Upper lobe of right lung (tissue), 1 donor: ENCODE data around the gene KCNQ2. TPM values are rescaled to one million over a fixed set of nuclear protein-coding genes. Genes with fewer than 3 reads are reported as not detected.

Source experiments
- ATAC-seq: fragments of 200-7000 bp; cut with Tn5 transposase; one replicate; pipeline ENCODE4 v1.9.1; 2020; ENCODE audit warnings: mild to moderate bottlenecking, moderate library complexity
- DNase-seq: peaks from one replicate; pipeline ENCODE4 v3.0.0-alpha.2; 2020
- H3K27ac ChIP-seq: fragments of 200-600 bp; one replicate; pipeline ENCODE4 v1.8.0; 2022
- H3K27me3 ChIP-seq: fragments of 200-600 bp; one replicate; pipeline ENCODE4 v1.8.0; 2022; ENCODE audit warnings: mild to moderate bottlenecking
- H3K36me3 ChIP-seq: fragments of 200-600 bp; one replicate; pipeline ENCODE4 v1.8.0; 2022
- H3K4me1 ChIP-seq: fragments of 200-600 bp; one replicate; pipeline ENCODE4 v1.8.0; 2022
- H3K4me3 ChIP-seq: fragments of 200-600 bp; one replicate; pipeline ENCODE4 v1.8.0; 2022; ENCODE audit warnings: mild to moderate bottlenecking
- H3K9me3 ChIP-seq: fragments of 200-600 bp; one replicate; pipeline ENCODE4 v1.8.0; 2022
- intact Hi-C: fragments of 100-400 bp; cut with DNase I; formaldehyde crosslinking; loops from one replicate; pipeline ENCODE4 v1.11.0; 2022
- total RNA-seq: library from RNA; stranded (reverse); fragmentation: NEBNext Ultra II Directional; extraction: Animal tissue kit (Norgen Biotek cat#: 25700); gene quantifications from one replicate; pipeline ENCODE4 v1.2.1, GENCODE V29; 2021
- TF ChIP-seq, protein P1 (sequence below): fragments of 200-600 bp; IDR thresholded peaks from one replicate; pipeline ENCODE4 v1.8.0; 2022; ENCODE audit warnings: antibody characterized with exemption
- donor health status: DM: no; HTN: yes; CAD: no; lungs with severe emphysema.

The KCNQ2 gene
- total RNA-seq, 1 donor from 2014 or later, result not detected

DNA sequence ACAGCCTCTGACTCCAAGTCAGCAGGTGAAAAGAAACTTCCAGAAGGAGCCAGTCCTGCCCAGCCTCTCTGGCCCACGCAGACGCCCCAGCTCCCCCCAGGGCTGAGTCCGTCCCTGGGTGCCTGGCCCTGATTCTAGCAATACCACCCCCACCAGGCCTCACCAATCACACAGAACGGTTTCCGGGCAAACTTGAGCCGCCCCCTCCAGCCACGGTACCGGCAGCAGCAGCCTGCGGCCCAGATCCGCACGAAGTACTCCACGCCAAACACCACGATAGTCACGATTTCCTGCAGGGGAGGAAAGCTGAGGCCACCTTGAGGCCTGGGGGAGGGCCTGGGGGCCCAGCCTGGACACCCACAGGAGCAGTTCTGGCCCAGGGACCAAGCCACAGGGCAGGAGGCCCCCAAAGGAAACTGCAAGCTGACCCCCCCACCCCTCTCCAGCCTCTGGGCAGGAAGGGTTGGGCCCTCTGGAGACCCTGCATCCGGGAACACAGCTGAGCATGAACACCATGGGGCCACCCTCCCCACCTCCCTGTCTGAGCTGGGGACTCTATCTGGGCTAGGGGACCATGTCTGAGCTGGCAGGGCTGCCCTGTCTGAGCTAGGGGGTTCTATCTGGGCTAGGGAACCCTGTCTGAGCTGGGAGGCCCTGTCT is 27.2 kb downstream of the KCNQ2 start:
- DNase-seq, result no peak

GRCh38 chr20:63444548-63444947 is 27.9 kb downstream of the KCNQ2 start:
- no peak overlapping the region for H3K4me3 ChIP-seq
- TF ChIP-seq, protein P1, sequence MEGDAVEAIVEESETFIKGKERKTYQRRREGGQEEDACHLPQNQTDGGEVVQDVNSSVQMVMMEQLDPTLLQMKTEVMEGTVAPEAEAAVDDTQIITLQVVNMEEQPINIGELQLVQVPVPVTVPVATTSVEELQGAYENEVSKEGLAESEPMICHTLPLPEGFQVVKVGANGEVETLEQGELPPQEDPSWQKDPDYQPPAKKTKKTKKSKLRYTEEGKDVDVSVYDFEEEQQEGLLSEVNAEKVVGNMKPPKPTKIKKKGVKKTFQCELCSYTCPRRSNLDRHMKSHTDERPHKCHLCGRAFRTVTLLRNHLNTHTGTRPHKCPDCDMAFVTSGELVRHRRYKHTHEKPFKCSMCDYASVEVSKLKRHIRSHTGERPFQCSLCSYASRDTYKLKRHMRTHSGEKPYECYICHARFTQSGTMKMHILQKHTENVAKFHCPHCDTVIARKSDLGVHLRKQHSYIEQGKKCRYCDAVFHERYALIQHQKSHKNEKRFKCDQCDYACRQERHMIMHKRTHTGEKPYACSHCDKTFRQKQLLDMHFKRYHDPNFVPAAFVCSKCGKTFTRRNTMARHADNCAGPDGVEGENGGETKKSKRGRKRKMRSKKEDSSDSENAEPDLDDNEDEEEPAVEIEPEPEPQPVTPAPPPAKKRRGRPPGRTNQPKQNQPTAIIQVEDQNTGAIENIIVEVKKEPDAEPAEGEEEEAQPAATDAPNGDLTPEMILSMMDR, result no peak
- H3K36me3 ChIP-seq, result no peaks in the 10 kb centered on the region
- no peak for ATAC-seq
- no peaks in the 10 kb centered on the region for H3K4me1 ChIP-seq
- H3K27me3 ChIP-seq, result peaks cover 16% of the 10 kb centered on the region
- H3K27ac ChIP-seq, result no peak overlapping the region
- H3K9me3 ChIP-seq, result no peaks in the 10 kb centered on the region
- no peak for DNase-seq
- intact Hi-C loops, result no loop called here

More for the DNA sequence above, 27.2 kb downstream of the KCNQ2 start:
- no peak overlapping the region for H3K4me3 ChIP-seq
- TF ChIP-seq, protein P1, result no peak
- no peaks in the 10 kb centered on the region for H3K36me3 ChIP-seq
- no peaks in the 10 kb centered on the region for H3K4me1 ChIP-seq
- no peaks in the 10 kb centered on the region for H3K9me3 ChIP-seq
- H3K27ac ChIP-seq, result no peak overlapping the region
- ATAC-seq, result no peak
- intact Hi-C loops, result no loop called here
- peaks cover 15% of the 10 kb centered on the region for H3K27me3 ChIP-seq

DNA sequence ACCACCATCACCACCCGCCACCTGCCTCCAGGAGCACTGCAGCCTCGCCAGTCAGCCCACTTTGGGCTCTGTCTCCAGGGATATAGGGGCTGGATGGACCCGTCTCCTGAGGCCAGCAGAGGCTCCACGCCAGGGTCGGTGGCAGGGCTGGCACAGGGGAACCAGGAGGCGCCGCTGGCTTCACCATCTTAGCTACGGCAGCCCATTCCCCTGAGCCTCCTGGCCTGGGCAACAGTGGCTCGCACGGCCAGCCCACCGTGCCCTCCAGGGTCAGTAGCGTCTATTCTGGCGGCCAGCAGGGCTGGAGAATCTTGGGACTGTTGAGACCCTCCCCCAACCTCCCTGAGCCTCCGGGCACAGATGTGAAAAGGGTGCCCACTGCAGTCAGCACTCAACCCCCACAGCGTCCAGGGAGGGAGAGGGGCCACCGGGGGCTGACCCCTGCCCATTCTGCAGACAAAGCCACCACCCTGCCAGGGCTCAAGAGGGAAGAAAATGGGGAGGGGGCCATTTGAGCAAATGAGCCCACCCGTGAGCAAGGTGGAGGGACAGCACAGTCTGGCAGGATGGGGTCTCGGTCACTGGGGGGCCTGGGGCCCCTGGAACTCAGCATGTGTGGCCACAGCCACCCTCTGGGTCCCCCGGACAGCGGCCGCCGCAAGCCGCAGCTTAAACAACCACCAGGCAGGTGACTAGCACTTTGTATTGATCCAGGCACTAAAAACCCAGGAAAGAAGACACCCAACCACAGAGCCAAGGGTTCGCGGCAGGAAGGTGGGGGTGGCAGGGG is 28.7 kb downstream of the KCNQ2 start:
- H3K9me3 ChIP-seq, result no peaks in the 10 kb centered on the region
- TF ChIP-seq, protein P1, result no peak
- H3K27me3 ChIP-seq, result peaks cover 16% of the 10 kb centered on the region
- DNase-seq (no peak), ATAC-seq (no peak)
- H3K4me1 ChIP-seq, result no peaks in the 10 kb centered on the region
- no peaks in the 10 kb centered on the region for H3K36me3 ChIP-seq
- H3K4me3 ChIP-seq, result no peak overlapping the region
- intact Hi-C loops, result no loop called here
- H3K27ac ChIP-seq, result no peak overlapping the region

- ATAC-seq (peak; percentile 69), DNase-seq (no peak)
- Histone ChIP-seq H3K9me3 (no peaks in the 10 kb centered on the region), H3K27me3 (peaks cover 14% of the 10 kb centered on the region), H3K4me3 (no peak overlapping the region), H3K36me3 (no peaks in the 10 kb centered on the region), H3K4me1 (no peaks in the 10 kb centered on the region), H3K27ac (no peak overlapping the region)
- TF ChIP-seq, protein P1, result peak; percentile 23
- intact Hi-C loops, result no loop called here
Measured at GRCh38 chr20:63442100-63442493, 30.4 kb downstream of the KCNQ2 start.

DNA sequence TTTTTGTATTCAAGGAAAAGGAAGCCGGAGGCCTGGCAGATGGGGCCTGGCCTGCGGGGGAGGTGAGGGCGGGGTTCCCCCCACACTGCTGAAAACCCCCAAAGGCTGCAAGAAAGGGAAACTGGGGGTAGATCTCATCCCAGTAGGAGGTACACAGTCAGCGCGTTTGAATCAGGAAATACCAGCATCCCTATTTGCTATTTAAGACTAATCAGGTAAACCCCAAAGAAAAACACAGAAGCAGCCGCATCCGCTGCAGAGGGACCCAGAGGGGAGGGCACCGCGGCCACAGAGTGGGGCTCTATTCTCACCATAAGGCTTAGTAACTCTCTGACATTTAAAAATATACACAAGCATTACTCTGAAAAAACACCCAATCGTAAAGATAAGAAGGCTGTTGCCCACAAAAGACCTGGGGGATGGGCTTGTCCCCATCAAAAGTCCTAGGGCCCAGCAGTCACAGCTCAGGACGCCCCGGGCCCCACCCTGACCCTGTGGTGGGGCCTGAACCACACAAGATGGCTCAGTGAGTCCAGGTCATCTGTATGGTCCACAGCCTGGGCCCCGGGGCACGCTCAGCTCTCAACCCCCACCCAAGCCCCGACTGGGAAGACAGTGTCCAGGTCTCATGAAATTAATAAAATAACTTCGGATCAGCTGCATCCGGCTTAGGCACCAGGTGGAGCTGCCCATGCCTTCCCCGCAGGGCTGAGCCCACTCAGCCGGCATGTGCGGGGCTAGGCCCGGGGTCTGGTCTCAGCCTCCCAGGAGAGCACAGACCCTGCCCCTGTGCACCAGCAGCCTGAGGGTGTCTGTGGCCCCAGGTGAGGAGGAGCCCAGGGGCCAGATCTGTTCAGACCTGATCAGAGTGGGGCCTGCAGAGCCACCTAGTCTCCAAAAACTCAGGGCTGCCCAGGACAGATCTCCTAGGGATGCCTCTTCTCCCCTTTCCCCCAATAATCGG is 31.0 kb downstream of the KCNQ2 start:
- DNase-seq, result no peak
- ATAC-seq, result no peak
- Histone ChIP-seq H3K4me3 (no peak overlapping the region), H3K36me3 (no peaks in the 10 kb centered on the region), H3K4me1 (no peaks in the 10 kb centered on the region), H3K9me3 (no peaks in the 10 kb centered on the region), H3K27ac (no peak overlapping the region), H3K27me3 (peaks cover 11% of the 10 kb centered on the region)
- TF ChIP-seq, protein P1, result no peak
- intact Hi-C loops, result no loop called here
